GM12878 (cell line): Measurements from ENCODE around the gene ABCD3. TPM values are rescaled to one million over a fixed set of nuclear protein-coding genes. Genes with fewer than 3 reads are reported as not detected.

Experiments used
- ATAC-seq: fragments of 200-7000 bp; cut with Tn5 transposase; 3 replicates; pipeline ENCODE4 v1.9.1; 2020; ENCODE audit warnings: mild to moderate bottlenecking, moderate library complexity
- BruUV-seq: library from RNA; stranded (reverse); fragments of 400-500 nt; replicated peaks from 2 replicates; lab custom pipeline; 2021; lab: Mats Ljungman, UMichigan
- CTCF ChIA-PET: fragments of 300-600 bp; sonication (Branson Sonifier 250); formaldehyde crosslinking; extraction: SDS; loops from one replicate; lab custom pipeline; 2021; ENCODE audit warnings: inconsistent platforms; lab: Yijun Ruan, JAX
- POLR2A ChIA-PET: fragments of 350-600 bp; formaldehyde crosslinking; extraction: SDS; loops from one replicate; lab custom pipeline; 2021; ENCODE audit warnings: inconsistent platforms; lab: Charles Lee
- RAD21 ChIA-PET: fragments of 300-600 bp; sonication (Branson Sonifier 250); formaldehyde crosslinking; loops from one replicate; lab custom pipeline; 2023; ENCODE audit warnings: antibody characterized with exemption; ENCODE audit not compliant: unreplicated experiment; lab: Charles Lee
- SMC1A ChIA-PET: fragments of 300-600 bp; sonication (Branson Sonifier 250); formaldehyde crosslinking; loops from one replicate; lab custom pipeline; 2023; ENCODE audit not compliant: unreplicated experiment, uncharacterized antibody; lab: Charles Lee
- DNase-seq: peaks from one replicate; pipeline ENCODE4 v3.0.0-alpha.2; 2011; ENCODE audit warnings: low read depth, low spot score
- FAIRE-seq: peaks from 3 replicates; lab custom pipeline; 2011; peaks lifted over from hg19 to GRCh38; lab: Jason Lieb, UNC
- H2AFZ ChIP-seq: 2 replicates; pipeline ENCODE4 v1.6.0; 2011; ENCODE audit warnings: low read depth, low read length, control low read depth; ENCODE audit not compliant: control insufficient read depth
- H3K27ac ChIP-seq: 2 replicates; pipeline ENCODE4 v1.5.1; 2011; ENCODE audit warnings: control low read depth; ENCODE audit not compliant: control insufficient read depth, insufficient read depth
- H3K27me3 ChIP-seq, 2 experiments: replicated peaks in 1 of 2; 2 replicates each; pipeline versions ENCODE4 v1.6.0 to v1.6.1; 2011; ENCODE audit warnings: low read length in 1 of 2; ENCODE audit not compliant: control insufficient read depth in 2 of 2, insufficient read depth in 2 of 2
- H3K36me3 ChIP-seq, 2 experiments: 2 replicates each; pipeline ENCODE4 v1.5.1; 2011; ENCODE audit warnings: low read length in 1 of 2; ENCODE audit not compliant: control insufficient read depth in 2 of 2, insufficient read depth in 2 of 2
- H3K4me1 ChIP-seq: 2 replicates; pipeline ENCODE4 v1.6.1; 2011; ENCODE audit warnings: mild to moderate bottlenecking, low read length, moderate library complexity, mixed read lengths; ENCODE audit not compliant: control insufficient read depth, insufficient read depth
- H3K4me2 ChIP-seq: 2 replicates; pipeline ENCODE4 v1.6.0; 2011; ENCODE audit warnings: control low read depth; ENCODE audit not compliant: control insufficient read depth, insufficient read depth
- H3K4me3 ChIP-seq: fragments of 200-600 bp; sonication (generic); 2 replicates; pipeline ENCODE4 v1.5.1; 2016
- H3K79me2 ChIP-seq: 2 replicates; pipeline ENCODE4 v1.6.0; 2011; ENCODE audit warnings: low read length; ENCODE audit not compliant: control insufficient read depth, insufficient read depth
- H3K9ac ChIP-seq: 2 replicates; pipeline ENCODE4 v1.8.0; 2011; ENCODE audit warnings: low read length, control low read depth, mixed read lengths; ENCODE audit not compliant: control insufficient read depth, insufficient read depth
- H3K9me3 ChIP-seq: replicated peaks from 3 replicates; pipeline ENCODE4 v1.5.1; 2011; ENCODE audit warnings: mild to moderate bottlenecking, low read length; ENCODE audit not compliant: control insufficient read depth, insufficient read depth
- H4K20me1 ChIP-seq: 2 replicates; pipeline ENCODE4 v1.6.0; 2011; ENCODE audit not compliant: control insufficient read depth, insufficient read depth
- CEBPZ ChIP-seq: fragments of 150-350 bp; IDR thresholded peaks from 2 replicates; pipeline ENCODE4 v1.6.1; 2016; ENCODE audit warnings: low read depth, low read length
- FOS ChIP-seq: IDR thresholded peaks from 3 replicates; pipeline ENCODE4 v1.6.1; 2011; ENCODE audit warnings: borderline replicate concordance; ENCODE audit not compliant: insufficient read length; ENCODE audit errors: extremely low read depth
- HCFC1 ChIP-seq: fragments of 150-350 bp; IDR thresholded peaks from 2 replicates; pipeline ENCODE4 v1.6.1; 2014; ENCODE audit warnings: low read length
- IRF5 ChIP-seq: fragments of 450-650 bp; IDR thresholded peaks from 2 replicates; pipeline ENCODE4 v1.6.1; 2017; ENCODE audit warnings: borderline replicate concordance
- JUND ChIP-seq: IDR thresholded peaks from 2 replicates; pipeline ENCODE4 v1.6.1; 2012; ENCODE audit warnings: low read depth, mild to moderate bottlenecking, low read length, improper control_type of control experiment, moderate library complexity
- MYC ChIP-seq: IDR thresholded peaks from 2 replicates; pipeline ENCODE4 v1.6.1; 2011; ENCODE audit warnings: mild to moderate bottlenecking, low read length, moderate library complexity, inconsistent platforms; ENCODE audit not compliant: insufficient read depth, insufficient replicate concordance, insufficient read length, severe bottlenecking
- NFXL1 ChIP-seq: fragments of 450-650 bp; IDR thresholded peaks from 2 replicates; pipeline ENCODE4 v1.6.1; 2017; ENCODE audit warnings: antibody characterized with exemption, mild to moderate bottlenecking, borderline replicate concordance
- NR2F1 ChIP-seq: fragments of 450-650 bp; conservative IDR thresholded peaks from 2 replicates; pipeline ENCODE4 v1.6.1; 2017; ENCODE audit warnings: mild to moderate bottlenecking
- POLR2AphosphoS2 ChIP-seq: IDR thresholded peaks from 2 replicates; pipeline ENCODE4 v1.6.1; 2011; ENCODE audit warnings: low read depth, mild to moderate bottlenecking, low read length, improper control_type of control experiment, moderate library complexity
- RAD21 ChIP-seq: IDR thresholded peaks from 2 replicates; pipeline ENCODE4 v1.6.1; 2011; ENCODE audit warnings: mild to moderate bottlenecking, low read depth, low read length, moderate library complexity; ENCODE audit not compliant: insufficient read depth
- RB1 ChIP-seq: fragments of 450-650 bp; formaldehyde crosslinking; IDR thresholded peaks from 2 replicates; pipeline ENCODE4 v1.6.1; 2017; ENCODE audit warnings: mild to moderate bottlenecking, borderline replicate concordance
- SIX5 ChIP-seq: IDR thresholded peaks from 2 replicates; pipeline ENCODE4 v1.6.1; 2011; ENCODE audit warnings: mild to moderate bottlenecking, low read depth, low read length, moderate library complexity; ENCODE audit not compliant: severe bottlenecking
- SMC3 ChIP-seq: IDR thresholded peaks from 2 replicates; pipeline ENCODE4 v1.6.1; 2011; ENCODE audit warnings: low read length, improper control_type of control experiment, borderline replicate concordance
- STAT1 ChIP-seq: fragments of 450-650 bp; conservative IDR thresholded peaks from 2 replicates; pipeline ENCODE4 v1.6.1; 2014; ENCODE audit warnings: antibody characterized with exemption, mild to moderate bottlenecking
- SUZ12 ChIP-seq: fragments of 200-600 bp; sonication (generic); IDR thresholded peaks from one replicate; pipeline ENCODE4 v1.6.1; 2018; ENCODE audit warnings: antibody characterized with exemption, mild to moderate bottlenecking; ENCODE audit not compliant: unreplicated experiment
- ZBTB4 ChIP-seq: fragments of 450-650 bp; formaldehyde crosslinking; IDR thresholded peaks from 2 replicates; pipeline ENCODE4 v1.4.0; 2022; ENCODE audit warnings: mild to moderate bottlenecking, moderate library complexity
- ZNF217 ChIP-seq: fragments of 450-650 bp; IDR thresholded peaks from 2 replicates; pipeline ENCODE4 v1.6.1; 2017; ENCODE audit warnings: antibody characterized with exemption, mild to moderate bottlenecking
- WGBS: methylation state at CpG from one replicate; pipeline ENCODE4 v1.1.6; 2016; ENCODE audit warnings: low lambda C conversion rate; ENCODE audit not compliant: insufficient replicate concordance, insufficient coverage; ENCODE audit errors: missing lambda C conversion rate; 5-methylcytosine and 5-hydroxymethylcytosine counted together
- in situ Hi-C: fragments of 300-500 bp; cut with MboI; formaldehyde crosslinking; loops from 9 replicates; pipeline ENCODE4 v1.14.3; 2018; ENCODE audit warnings: mixed read lengths
- intact Hi-C: fragments of 100-400 bp; cut with micrococcal nuclease; formaldehyde crosslinking; loops from one replicate; pipeline ENCODE4 v1.14.2; 2022; ENCODE audit not compliant: unreplicated experiment
- polyA plus RNA-seq, 11 experiments: library from polyadenylated mRNA; depleted of rRNA in 4 of 11; unstranded in 6 of 11; stranded (reverse) in 5 of 11; fragments of >200 nt; fragmentation: Nextera tagmentation in 4 of 11; fragmentation: Illumina TruSeq in 1 of 11; extraction: Ambion mirVana in 4 of 11; extraction: Trizol in 1 of 11; gene quantifications; 1 replicate in 1 of 11; 2 replicates in 10 of 11; pipeline versions ENCODE4 v1.2.1 to v1.2.3, GENCODE V29; 2011 to 2016; ENCODE audit warnings: inconsistent platforms in 2 of 11, missing spikeins in 2 of 11, low read depth in 1 of 11
- total RNA-seq, 4 experiments: library from RNA; depleted of rRNA in 3 of 4; stranded (reverse); fragments of >200 nt in 3 of 4; fragmentation: Illumina TruSeq in 1 of 4; extraction: Trizol in 1 of 4; gene quantifications; 2 replicates each; pipeline versions ENCODE4 v1.2.1 to v1.2.3, GENCODE V29; 2013 to 2021

ABCD3 gene
- total and polyA plus RNA-seq, 10 of the 15 experiments (the other 5 are each of a cell fraction or from before 2014, with no cell fraction given): 15.1 to 40.2 (median 24.1) TPM

GRCh38 chr1:94394247-94394646, 23.9 kb upstream of the ABCD3 start:
- Histone ChIP-seq H3K27ac (no peak overlapping the region), H3K4me1 (no peaks in the 10 kb centered on the region), H3K79me2 (no peaks in the 10 kb centered on the region), H3K9me3 (no peaks in the 10 kb centered on the region; the same call in 2 of the 3 replicates), H3K36me3 (no peaks in the 10 kb centered on the region), H3K4me2 (no peak overlapping the region), H3K27me3 (no peaks in the 10 kb centered on the region), H3K4me3 (no peak overlapping the region), H3K9ac (no peak overlapping the region), H4K20me1 (no peaks in the 10 kb centered on the region), H2AFZ (no peak overlapping the region)
- WGBS: 0% methylated on average over 1 of the region's 1 CpG
- no TSS peak for BruUV-seq
- ATAC-seq: no peak
- no peak for DNase-seq
- ChIA-PET CTCF (no interaction called here), SMC1A (no interaction called here), RAD21 (no interaction called here), POLR2A (no interaction called here)
- FAIRE-seq: no peak
- in situ Hi-C loops: no loop called here
- intact Hi-C loops: no loop called here
- TF ChIP-seq SUZ12 (no peak), RAD21 (no peak), POLR2AphosphoS2 (no peak), ZBTB4 (no peak), HCFC1 (no peak), NFXL1 (no peak), IRF5 (no peak), MYC (no peak), STAT1 (no peak), FOS (no peak), ZNF217 (no peak), CEBPZ (no peak), NR2F1 (no peak), SIX5 (no peak), RB1 (no peak), JUND (no peak), SMC3 (no peak)
